HFFc6 (cell line): Measurements from ENCODE around the gene TOX2. TPM values are rescaled to one million over a fixed set of nuclear protein-coding genes. Genes with fewer than 3 reads are reported as not detected.
A peak's percentile ranks its signal among the peaks of the same experiment; 100 is the strongest.

Source experiments
- DNase-seq: peaks from one replicate; pipeline ENCODE4 v3.0.0-alpha.2; 2018
- H3K27ac Mint-ChIP-seq: 2 replicates; pipeline ENCODE4 v1.8.0; 2020; ENCODE audit warnings: mild to moderate bottlenecking, mixed read lengths
- H3K27me3 Mint-ChIP-seq: 2 replicates; pipeline ENCODE4 v1.8.0; 2021; ENCODE audit warnings: mild to moderate bottlenecking, moderate library complexity, mixed read lengths; ENCODE audit not compliant: insufficient read depth
- H3K36me3 Mint-ChIP-seq: 2 replicates; pipeline ENCODE4 v1.8.0; 2021; ENCODE audit warnings: low read depth, mixed read lengths
- H3K4me1 Mint-ChIP-seq: 2 replicates; pipeline ENCODE4 v1.8.0; 2020; ENCODE audit warnings: low read depth, mixed read lengths
- H3K4me3 Mint-ChIP-seq: 2 replicates; pipeline ENCODE4 v1.8.0; 2020; ENCODE audit warnings: mild to moderate bottlenecking, moderate library complexity, mixed read lengths
- H3K9me3 Mint-ChIP-seq: 2 replicates; pipeline ENCODE4 v1.8.0; 2020; ENCODE audit warnings: mild to moderate bottlenecking, mixed read lengths
- CTCF ChIP-seq: fragments of 200-600 bp; sonication (generic); IDR thresholded peaks from 2 replicates; pipeline ENCODE4 v1.5.0; 2021; ENCODE audit warnings: antibody characterized with exemption, mild to moderate bottlenecking
- total RNA-seq, 6 experiments: library from RNA; stranded (reverse); fragmentation: NEBNext Ultra II Directional; extraction: Animal tissue kit (Norgen Biotek cat#: 25700); gene quantifications; 2 replicates in 1 of 6; 3 replicates in 5 of 6; pipeline ENCODE4 v1.2.3, GENCODE V29; 2021

TOX2 gene
- total RNA-seq, 6 experiments from 2014 or later, result 46.1 to 68.2 (median 60.2) TPM

GRCh38 chr20:44098657-44099056 is 184.0 kb downstream of the TOX2 start:
- Mint-ChIP-seq H3K27me3 (peaks cover 10% of the 10 kb centered on the region), H3K27ac (no peak overlapping the region), H3K36me3 (peaks cover 4% of the 10 kb centered on the region; the same call in 1 of the 2 replicates), H3K9me3 (peaks cover 11% of the 10 kb centered on the region), H3K4me1 (no peaks in the 10 kb centered on the region), H3K4me3 (no peak overlapping the region)
- TF ChIP-seq CTCF, result no peak
- DNase-seq, result no peak

- Mint-ChIP-seq H3K27ac (no peak overlapping the region), H3K9me3 (peaks cover 11% of the 10 kb centered on the region), H3K4me1 (peaks cover under 1% of the 10 kb centered on the region; the same call in 1 of the 2 replicates), H3K27me3 (peaks cover 20% of the 10 kb centered on the region), H3K4me3 (no peak overlapping the region), H3K36me3 (peaks cover 4% of the 10 kb centered on the region; the same call in 1 of the 2 replicates)
- no peak for TF ChIP-seq CTCF
- DNase-seq, result no peak
Observed at GRCh38 chr20:44099832-44100231, 185.2 kb downstream of the TOX2 start.

- Mint-ChIP-seq H3K4me3 (no peak overlapping the region), H3K27ac (no peak overlapping the region), H3K27me3 (peaks cover 38% of the 10 kb centered on the region), H3K4me1 (peaks cover 10% of the 10 kb centered on the region), H3K36me3 (peaks cover 4% of the 10 kb centered on the region; the same call in 1 of the 2 replicates), H3K9me3 (peaks cover 16% of the 10 kb centered on the region)
- no peak for TF ChIP-seq CTCF
- DNase-seq, result no peak
Observed at GRCh38 chr20:44102582-44102981, 187.9 kb downstream of the TOX2 start.

GRCh38 chr20:44104798-44105517 is 190.3 kb downstream of the TOX2 start:
- Mint-ChIP-seq H3K27me3 (peaks cover 44% of the 10 kb centered on the region), H3K9me3 (peaks cover 23% of the 10 kb centered on the region), H3K4me3 (no peak overlapping the region), H3K36me3 (peaks cover 9% of the 10 kb centered on the region; the same call in 1 of the 2 replicates), H3K27ac (no peak overlapping the region), H3K4me1 (peaks cover 10% of the 10 kb centered on the region)
- no peak for TF ChIP-seq CTCF
- peak; percentile 47 for DNase-seq

- no peak for DNase-seq
- Mint-ChIP-seq H3K27ac (no peak overlapping the region), H3K9me3 (peaks cover 23% of the 10 kb centered on the region), H3K4me3 (no peak overlapping the region), H3K36me3 (peaks cover 5% of the 10 kb centered on the region; the same call in 1 of the 2 replicates), H3K27me3 (peaks cover 39% of the 10 kb centered on the region), H3K4me1 (peaks cover 16% of the 10 kb centered on the region)
- TF ChIP-seq CTCF, result no peak
Observed at GRCh38 chr20:44106615-44107014, 192.0 kb downstream of the TOX2 start.
